ENCODE results near the gene ATP11B.

- TF ChIP-seq, protein P1, sequence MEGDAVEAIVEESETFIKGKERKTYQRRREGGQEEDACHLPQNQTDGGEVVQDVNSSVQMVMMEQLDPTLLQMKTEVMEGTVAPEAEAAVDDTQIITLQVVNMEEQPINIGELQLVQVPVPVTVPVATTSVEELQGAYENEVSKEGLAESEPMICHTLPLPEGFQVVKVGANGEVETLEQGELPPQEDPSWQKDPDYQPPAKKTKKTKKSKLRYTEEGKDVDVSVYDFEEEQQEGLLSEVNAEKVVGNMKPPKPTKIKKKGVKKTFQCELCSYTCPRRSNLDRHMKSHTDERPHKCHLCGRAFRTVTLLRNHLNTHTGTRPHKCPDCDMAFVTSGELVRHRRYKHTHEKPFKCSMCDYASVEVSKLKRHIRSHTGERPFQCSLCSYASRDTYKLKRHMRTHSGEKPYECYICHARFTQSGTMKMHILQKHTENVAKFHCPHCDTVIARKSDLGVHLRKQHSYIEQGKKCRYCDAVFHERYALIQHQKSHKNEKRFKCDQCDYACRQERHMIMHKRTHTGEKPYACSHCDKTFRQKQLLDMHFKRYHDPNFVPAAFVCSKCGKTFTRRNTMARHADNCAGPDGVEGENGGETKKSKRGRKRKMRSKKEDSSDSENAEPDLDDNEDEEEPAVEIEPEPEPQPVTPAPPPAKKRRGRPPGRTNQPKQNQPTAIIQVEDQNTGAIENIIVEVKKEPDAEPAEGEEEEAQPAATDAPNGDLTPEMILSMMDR (conservative IDR thresholded peaks at IDR 0.05; ENCODE audit: low read length) = no peak
- no peak for TF ChIP-seq EZH2phosphoT487 (IDR thresholded peaks at IDR 0.05; ENCODE audit: borderline replicate concordance, low read depth, low read length)
Observed at GRCh38 chr3:182790612-182791011, 2.7 kb upstream of the ATP11B start.

Measured in OCI-LY7 (cell line).